Suprapubic skin (tissue), 4 donors: ENCODE results near the gene HTR3C. TPM values are rescaled to one million over a fixed set of nuclear protein-coding genes. Genes with fewer than 3 reads are reported as not detected.
"Not testable (repeated sequence)": the region's sequence is repeated elsewhere in the genome, so short reads cannot be mapped to it uniquely, and the experiment has no call there.

Experiments used
- DNase-seq, 2 donors: peaks; one replicate each; pipeline ENCODE4 v3.0.0-alpha.2; 2019; ENCODE audit warnings: low spot score in 2 of 2
- H3K27ac ChIP-seq: fragments of 200-600 bp; sonication (generic); one replicate; pipeline ENCODE4 v1.5.1; 2019
- H3K27me3 ChIP-seq: fragments of 200-600 bp; sonication (generic); one replicate; pipeline ENCODE4 v1.5.1; 2019
- H3K36me3 ChIP-seq: fragments of 200-600 bp; sonication (generic); one replicate; pipeline ENCODE4 v1.5.1; 2019
- H3K4me1 ChIP-seq: fragments of 200-600 bp; sonication (generic); one replicate; pipeline ENCODE4 v1.5.1; 2019
- H3K4me3 ChIP-seq: fragments of 200-600 bp; sonication (generic); one replicate; pipeline ENCODE4 v1.5.1; 2019; ENCODE audit warnings: mild to moderate bottlenecking
- H3K9me3 ChIP-seq: fragments of 200-600 bp; sonication (generic); one replicate; pipeline ENCODE4 v1.5.1; 2019
- EP300 ChIP-seq: sonication (generic); formaldehyde crosslinking; IDR thresholded peaks from one replicate; pipeline ENCODE4 v1.6.1; 2017; ENCODE audit warnings: antibody characterized with exemption
- POLR2A ChIP-seq, 2 donors: fragments of 450-650 bp; IDR thresholded peaks; one replicate each; pipeline ENCODE4 v1.6.1; 2017; ENCODE audit warnings: antibody characterized with exemption in 2 of 2, mild to moderate bottlenecking in 2 of 2, moderate library complexity in 2 of 2
- POLR2AphosphoS5 ChIP-seq, 3 donors: sonication (generic); formaldehyde crosslinking; IDR thresholded peaks; one replicate each; pipeline ENCODE4 v1.6.1; 2017; ENCODE audit warnings: antibody characterized with exemption in 3 of 3
- WGBS: methylation state at CpG from one replicate; pipeline ENCODE4 v1.1.5; 2018; 5-methylcytosine and 5-hydroxymethylcytosine counted together
- total RNA-seq, 4 donors: library from RNA; depleted of rRNA; stranded (reverse); fragments of >200 nt; gene quantifications; one replicate each; pipeline ENCODE4 v1.1.0, GENCODE V29; 2016
- TF ChIP-seq, protein P1 (sequence below), 2 donors: fragments of 200-600 bp in 1 of 2; fragments of 450-650 bp in 1 of 2; sonication (generic) in 1 of 2; IDR thresholded peaks; one replicate each; pipeline ENCODE4 v1.5.1; 2016 to 2019; ENCODE audit warnings: antibody characterized with exemption in 2 of 2, mild to moderate bottlenecking in 1 of 2, moderate library complexity in 1 of 2

Gene HTR3C
- total RNA-seq, 4 donors from 2014 or later = not detected

DNA sequence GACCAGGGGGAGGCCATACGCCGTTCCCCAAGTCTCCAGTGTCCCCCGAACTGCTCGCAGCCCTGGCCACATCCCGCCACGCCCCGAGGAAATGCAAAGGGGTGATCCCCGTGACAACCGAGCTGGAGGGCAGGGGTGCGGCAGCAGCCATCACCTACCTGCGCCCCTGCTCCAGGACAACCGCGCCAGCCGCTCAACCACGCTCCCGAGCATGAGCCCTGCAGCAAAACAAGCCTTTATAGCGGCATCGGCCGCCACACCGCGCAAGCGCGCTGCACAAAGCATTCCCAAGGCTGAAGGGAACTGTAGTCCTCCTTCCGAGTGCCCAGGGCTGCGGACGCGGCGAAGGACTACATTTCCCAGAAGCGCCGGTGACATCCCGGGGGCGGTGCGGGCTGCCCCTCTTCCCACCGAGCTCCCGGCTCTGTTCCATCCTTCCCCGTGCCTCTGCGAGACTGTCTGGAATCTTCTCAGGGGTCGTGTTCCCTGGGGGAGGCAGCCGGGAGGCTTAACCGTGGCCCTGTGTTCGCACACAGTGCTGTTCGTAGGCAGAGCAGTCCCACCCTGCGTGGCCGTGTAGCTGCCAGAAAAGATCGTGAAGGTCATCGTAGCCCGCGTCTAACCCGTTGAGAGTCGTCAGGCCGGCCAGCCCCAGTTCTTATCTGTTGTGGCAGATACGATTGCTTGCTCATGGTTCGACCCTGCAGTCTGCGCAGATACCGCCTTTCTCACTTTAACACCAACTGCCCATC, 35.0 kb upstream of the HTR3C start, which contains the start of gene ABCC5:
Gene ABCC5, minus strand, starts transcription at position 213 of the 752 bp plus-strand sequence. CDS start 3,492 bp downstream, outside the sequence.
- no peak within 1 kb of the TSS for H3K27ac ChIP-seq
- H3K36me3 ChIP-seq = peaks cover 6% of the 10 kb centered on the region
- WGBS = 3% methylated on average over 21 of the region's 55 CpGs
- DNase-seq = peak; percentile 92 to 93
- H3K9me3 ChIP-seq = no peaks in the 10 kb centered on the region
- TF ChIP-seq POLR2AphosphoS5 (IDR thresholded peaks at IDR 0.05) (no peak), EP300 (no peak), POLR2A (IDR thresholded peaks at IDR 0.05) (no peak)
- TF ChIP-seq, protein P1, sequence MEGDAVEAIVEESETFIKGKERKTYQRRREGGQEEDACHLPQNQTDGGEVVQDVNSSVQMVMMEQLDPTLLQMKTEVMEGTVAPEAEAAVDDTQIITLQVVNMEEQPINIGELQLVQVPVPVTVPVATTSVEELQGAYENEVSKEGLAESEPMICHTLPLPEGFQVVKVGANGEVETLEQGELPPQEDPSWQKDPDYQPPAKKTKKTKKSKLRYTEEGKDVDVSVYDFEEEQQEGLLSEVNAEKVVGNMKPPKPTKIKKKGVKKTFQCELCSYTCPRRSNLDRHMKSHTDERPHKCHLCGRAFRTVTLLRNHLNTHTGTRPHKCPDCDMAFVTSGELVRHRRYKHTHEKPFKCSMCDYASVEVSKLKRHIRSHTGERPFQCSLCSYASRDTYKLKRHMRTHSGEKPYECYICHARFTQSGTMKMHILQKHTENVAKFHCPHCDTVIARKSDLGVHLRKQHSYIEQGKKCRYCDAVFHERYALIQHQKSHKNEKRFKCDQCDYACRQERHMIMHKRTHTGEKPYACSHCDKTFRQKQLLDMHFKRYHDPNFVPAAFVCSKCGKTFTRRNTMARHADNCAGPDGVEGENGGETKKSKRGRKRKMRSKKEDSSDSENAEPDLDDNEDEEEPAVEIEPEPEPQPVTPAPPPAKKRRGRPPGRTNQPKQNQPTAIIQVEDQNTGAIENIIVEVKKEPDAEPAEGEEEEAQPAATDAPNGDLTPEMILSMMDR (IDR thresholded peaks at IDR 0.05) = no peak
- H3K4me3 ChIP-seq = peak within 1 kb of the TSS; percentile 93
- H3K4me1 ChIP-seq = peaks cover 18% of the 10 kb centered on the region
- H3K27me3 ChIP-seq = no peaks in the 10 kb centered on the region

- 90% methylated on average over 21 of the region's 21 CpGs for WGBS
- no peaks in the 10 kb centered on the region for H3K27me3 ChIP-seq
- no peaks in the 10 kb centered on the region for H3K9me3 ChIP-seq
- H3K27ac ChIP-seq = no peak overlapping the region
- peak overlapping the region; percentile 93 for H3K4me3 ChIP-seq
- no peak for DNase-seq
- H3K4me1 ChIP-seq = peaks cover 18% of the 10 kb centered on the region
- TF ChIP-seq POLR2A (IDR thresholded peaks at IDR 0.05) (no peak), POLR2AphosphoS5 (IDR thresholded peaks at IDR 0.05) (no peak), EP300 (no peak)
- TF ChIP-seq, protein P1 (IDR thresholded peaks at IDR 0.05) = no peak
- H3K36me3 ChIP-seq = peaks cover 6% of the 10 kb centered on the region
Measured at GRCh38 chr3:184018424-184018973, 34.3 kb upstream of the HTR3C start.

- 51% methylated on average over 7 of the region's 7 CpGs for WGBS
- TF ChIP-seq EP300 = no peak
- TF ChIP-seq, protein P1 (IDR thresholded peaks at IDR 0.05) = no peak
- H3K9me3 ChIP-seq = no peaks in the 10 kb centered on the region
- no peak overlapping the region for H3K27ac ChIP-seq
- no peaks in the 10 kb centered on the region for H3K27me3 ChIP-seq
- H3K4me3 ChIP-seq = no peak overlapping the region
- no peak for DNase-seq
- no peaks in the 10 kb centered on the region for H3K36me3 ChIP-seq
- peaks cover 6% of the 10 kb centered on the region for H3K4me1 ChIP-seq
Measured at GRCh38 chr3:184022323-184022722, 30.5 kb upstream of the HTR3C start.

DNA sequence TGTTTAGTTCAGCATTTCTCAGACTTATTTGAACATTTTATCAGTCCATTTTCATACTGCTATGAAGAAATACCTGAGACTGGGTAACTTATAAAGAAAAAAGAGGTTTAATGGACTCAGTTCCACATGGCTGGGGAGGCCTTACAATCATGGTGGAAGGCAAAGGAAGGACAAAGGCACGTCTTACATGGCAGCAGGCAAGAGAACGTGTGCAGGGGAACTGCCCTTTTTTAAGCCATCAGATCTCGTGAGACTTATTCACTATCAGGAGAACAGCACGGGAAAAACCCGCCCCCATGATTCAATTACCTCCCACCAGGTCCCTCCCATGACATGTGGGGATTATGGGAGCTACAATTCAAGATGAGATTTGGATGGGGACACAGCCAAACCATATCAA, 27.6 kb upstream of the HTR3C start:
- not testable (repeated sequence) for H3K36me3 ChIP-seq, H3K9me3 ChIP-seq, H3K4me3 ChIP-seq, H3K4me1 ChIP-seq, H3K27me3 ChIP-seq, H3K27ac ChIP-seq
- WGBS = 79% methylated on average over 5 of the region's 5 CpGs
- DNase-seq = peak in 1 of 2 donors; percentile 32

DNA sequence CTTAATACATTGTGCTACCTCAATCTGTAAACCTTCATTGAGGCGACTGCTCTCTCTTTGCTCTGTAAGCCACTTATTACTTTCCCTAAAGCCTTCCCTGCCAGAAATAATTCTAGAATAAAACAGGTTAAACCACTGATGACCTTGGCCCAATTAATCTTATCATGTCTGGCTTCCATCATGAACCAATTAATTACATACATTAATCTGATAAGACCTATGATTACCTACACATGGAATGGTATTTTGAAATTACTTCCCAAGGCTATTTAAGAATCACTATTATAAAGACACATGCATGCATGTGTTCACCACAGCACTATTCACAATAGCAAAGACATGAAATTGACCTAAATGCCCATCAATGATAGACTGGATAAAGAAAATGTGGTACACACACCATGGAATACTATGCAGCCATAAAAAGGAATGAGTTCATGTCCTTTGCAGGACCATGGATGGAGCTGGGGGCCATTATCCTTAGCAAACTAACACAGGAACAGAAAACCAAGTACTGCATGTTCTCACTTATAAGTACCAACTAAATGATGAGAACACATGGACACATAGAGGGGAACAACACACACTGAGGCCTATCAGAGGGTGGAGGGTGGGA, 24.5 kb upstream of the HTR3C start:
- H3K4me1 ChIP-seq, H3K9me3 ChIP-seq, DNase-seq, H3K27ac ChIP-seq, H3K4me3 ChIP-seq, H3K27me3 ChIP-seq, H3K36me3 ChIP-seq: not testable (repeated sequence)
- 73% methylated on average over 1 of the region's 1 CpG for WGBS

GRCh38 chr3:184029443-184029842, 23.4 kb upstream of the HTR3C start:
- TF ChIP-seq POLR2A (IDR thresholded peaks at IDR 0.05) = no peak
- TF ChIP-seq POLR2AphosphoS5 (IDR thresholded peaks at IDR 0.05) = no peak
- TF ChIP-seq, protein P1 (IDR thresholded peaks at IDR 0.05) = no peak
- TF ChIP-seq EP300 = no peak
- 71% methylated on average over 2 of the region's 2 CpGs for WGBS
- Histone ChIP-seq H3K9me3 (no peaks in the 10 kb centered on the region), H3K4me1 (no peaks in the 10 kb centered on the region), H3K27me3 (no peaks in the 10 kb centered on the region), H3K36me3 (no peaks in the 10 kb centered on the region), H3K4me3 (no peak overlapping the region), H3K27ac (no peak overlapping the region)
- DNase-seq = peak in 1 of 2 donors; percentile 69
